A172 (cell line): ENCODE data around the gene DIPK1B. TPM values are rescaled to one million over a fixed set of nuclear protein-coding genes. Genes with fewer than 3 reads are reported as not detected.

Source experiments
- DNase-seq: peaks from one replicate; pipeline ENCODE4 v3.0.0-alpha.2; 2015; ENCODE audit warnings: low spot score
- total RNA-seq: library from RNA; depleted of rRNA; stranded (reverse); fragments of >200 nt; shearing (Covaris generic); gene quantifications from 2 replicates; pipeline ENCODE4 v1.2.3, GENCODE V29; 2014

The DIPK1B gene
- total RNA-seq, 1 experiment from 2014 or later, result 16.7 TPM

DNA sequence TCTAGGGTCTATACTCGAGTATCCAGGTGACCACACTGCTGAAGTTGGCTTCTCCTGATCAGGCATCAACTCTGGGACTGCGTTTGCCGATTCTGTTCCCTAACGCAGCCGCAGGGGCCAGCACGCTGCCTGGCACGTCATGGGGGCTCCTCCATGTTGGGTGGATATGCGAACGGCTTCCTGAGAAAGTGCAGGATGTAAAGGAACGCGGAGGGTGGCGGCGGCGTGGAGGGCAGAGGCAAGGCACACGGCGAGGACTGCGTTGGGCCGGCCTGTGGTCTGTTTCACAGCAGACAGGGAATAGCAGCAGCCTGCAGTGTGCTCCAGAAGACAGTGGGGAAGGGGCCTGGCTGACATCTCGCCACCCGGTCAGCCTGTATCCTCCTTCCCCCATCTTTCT, 26.6 kb downstream of the DIPK1B start:
- DNase-seq, result no peak

DNA sequence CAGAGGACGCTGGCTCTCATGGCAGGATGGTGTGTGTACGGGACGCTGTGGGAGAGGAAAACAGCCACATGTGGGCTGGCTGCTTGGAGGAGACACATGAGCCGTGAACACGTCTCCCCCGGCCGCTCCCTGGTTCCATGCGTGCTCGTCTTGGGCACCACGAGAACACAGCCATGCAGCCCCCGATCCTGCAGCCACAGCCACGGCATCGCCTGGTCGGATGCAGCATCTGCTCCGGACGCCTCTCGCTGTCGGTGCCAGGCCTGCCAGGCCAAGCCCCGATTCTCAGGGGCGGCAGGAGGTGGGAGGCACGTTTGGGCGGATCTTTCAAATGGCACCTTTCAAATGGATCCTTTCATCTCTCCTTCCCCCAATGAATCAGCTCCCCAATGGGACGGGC, 27.1 kb downstream of the DIPK1B start:
- no peak for DNase-seq

DNA sequence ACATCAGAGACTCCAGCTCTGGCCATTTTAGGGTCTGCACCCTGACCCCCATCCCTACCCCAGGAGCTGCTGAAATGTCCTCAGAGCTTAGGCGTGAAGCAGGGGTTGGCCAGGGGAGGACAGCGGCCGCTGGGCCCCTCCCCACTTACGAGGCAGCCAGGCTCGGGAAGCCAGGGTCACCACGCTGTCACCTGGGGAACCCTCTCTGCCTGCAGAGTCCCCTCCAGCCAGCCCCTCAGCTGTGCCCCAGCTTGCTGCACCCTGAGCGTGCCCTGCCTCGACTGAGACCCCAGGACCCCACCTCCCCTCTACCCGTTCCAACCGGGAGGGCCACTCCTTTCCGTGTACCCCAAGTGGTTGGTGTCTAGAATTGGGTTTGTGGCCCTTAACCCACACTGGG, 27.7 kb downstream of the DIPK1B start:
- DNase-seq, result no peak

DNA sequence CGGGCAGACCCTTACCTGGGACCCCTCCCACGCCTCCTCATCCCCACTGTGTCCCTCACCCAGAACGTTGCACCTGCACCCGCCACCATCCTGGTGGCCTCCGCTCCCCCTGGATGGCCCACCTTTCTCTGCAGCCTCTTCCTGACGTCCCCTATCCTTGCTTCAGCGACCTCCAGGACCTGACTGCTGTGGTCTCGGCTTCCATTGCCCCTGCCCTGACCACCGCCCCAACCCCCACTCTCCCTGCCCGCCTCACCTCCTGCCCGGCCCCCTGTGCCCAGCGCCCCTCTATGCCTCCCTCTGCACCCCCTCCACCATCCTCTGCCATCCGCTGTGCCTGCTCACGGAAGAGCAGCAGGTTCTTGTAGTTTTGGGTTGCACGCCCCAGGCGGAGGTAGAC, 28.1 kb downstream of the DIPK1B start:
- DNase-seq, result no peak

DNA sequence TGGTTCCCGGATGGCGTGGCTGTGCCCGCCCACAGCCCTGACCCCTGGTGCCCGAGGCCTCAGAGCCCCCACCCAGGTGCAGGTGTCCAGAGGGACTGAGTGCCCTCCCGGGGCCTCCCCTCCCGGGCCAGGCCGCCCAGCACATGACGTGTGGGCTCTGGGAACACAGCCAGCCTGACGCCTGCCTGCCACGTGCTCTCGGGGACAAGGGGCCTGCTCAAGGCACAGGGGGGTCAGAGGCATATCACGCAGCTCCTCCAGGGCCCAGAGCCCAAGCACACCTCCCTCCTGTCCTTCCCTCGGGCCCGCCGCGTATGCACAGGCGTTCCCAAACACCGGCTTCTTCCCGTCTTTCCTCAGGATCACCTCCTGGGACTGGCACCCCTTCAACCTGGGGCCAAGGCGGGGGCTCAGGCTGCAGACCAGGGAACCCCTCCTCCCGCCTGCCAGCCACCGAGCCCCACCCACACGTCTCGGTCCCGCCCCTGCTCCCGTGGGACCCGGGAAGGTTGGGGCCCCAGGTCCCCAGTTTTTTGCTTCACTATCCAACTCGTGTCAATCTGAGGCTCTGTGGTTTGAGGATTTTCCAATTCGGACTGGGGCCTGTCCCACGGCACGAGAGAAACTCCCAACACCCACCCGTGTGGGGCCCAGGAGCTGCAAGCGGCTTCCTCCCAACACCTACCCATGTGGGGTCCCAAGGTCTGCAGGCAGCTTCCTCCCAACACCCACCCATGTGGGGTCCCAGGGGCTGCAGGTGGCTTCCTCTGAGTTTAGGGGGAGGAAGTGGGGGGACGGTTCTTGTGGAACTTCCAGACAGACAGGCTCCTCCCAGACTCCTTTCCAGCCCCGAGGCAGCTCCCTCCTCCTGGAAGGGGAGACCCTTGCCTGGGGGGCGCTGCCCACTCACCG, 28.9 kb downstream of the DIPK1B start:
- DNase-seq, result no peak

DNA sequence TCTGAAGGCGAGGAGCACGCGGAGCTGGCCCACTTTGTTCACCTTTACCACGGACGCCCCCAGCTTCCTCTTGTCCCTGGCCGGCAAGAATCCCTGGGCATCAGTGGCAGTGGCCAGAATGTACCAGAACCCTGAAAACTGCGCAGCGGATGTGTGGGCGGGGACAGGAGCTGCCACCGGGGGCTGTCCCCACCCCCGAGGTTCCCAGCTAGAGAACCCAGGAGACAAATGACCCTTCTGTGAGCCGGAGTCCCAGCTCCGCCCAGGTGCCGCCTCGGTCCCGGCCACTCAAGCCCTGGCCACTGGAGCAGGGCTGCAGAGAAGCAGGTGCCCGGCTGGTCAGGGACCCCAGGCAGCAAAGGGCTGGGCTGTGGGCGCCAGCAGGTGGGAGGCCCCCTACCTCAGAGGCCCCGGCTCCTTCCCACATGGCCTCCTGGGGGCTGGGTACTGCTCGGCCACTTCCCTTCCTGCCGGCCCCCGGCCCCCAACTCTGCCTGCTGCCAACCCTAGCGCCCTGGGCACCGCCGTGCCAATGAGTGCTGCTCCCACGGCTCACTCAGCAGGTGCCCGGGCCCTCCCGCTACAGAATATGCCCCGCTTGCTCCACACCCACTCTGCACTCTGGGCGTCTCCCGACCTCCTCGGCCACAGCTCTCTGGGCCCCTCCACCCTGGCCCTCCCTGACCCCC, 29.7 kb downstream of the DIPK1B start:
- no peak for DNase-seq

GRCh38 chr9:136742591-136743391, 30.4 kb downstream of the DIPK1B start, which contains the start of gene LCN10:
Gene LCN10 (minus strand): TSS chr9:136742940. CDS start chr9:136742903, 37 bp downstream.
- no peak for DNase-seq

DNA sequence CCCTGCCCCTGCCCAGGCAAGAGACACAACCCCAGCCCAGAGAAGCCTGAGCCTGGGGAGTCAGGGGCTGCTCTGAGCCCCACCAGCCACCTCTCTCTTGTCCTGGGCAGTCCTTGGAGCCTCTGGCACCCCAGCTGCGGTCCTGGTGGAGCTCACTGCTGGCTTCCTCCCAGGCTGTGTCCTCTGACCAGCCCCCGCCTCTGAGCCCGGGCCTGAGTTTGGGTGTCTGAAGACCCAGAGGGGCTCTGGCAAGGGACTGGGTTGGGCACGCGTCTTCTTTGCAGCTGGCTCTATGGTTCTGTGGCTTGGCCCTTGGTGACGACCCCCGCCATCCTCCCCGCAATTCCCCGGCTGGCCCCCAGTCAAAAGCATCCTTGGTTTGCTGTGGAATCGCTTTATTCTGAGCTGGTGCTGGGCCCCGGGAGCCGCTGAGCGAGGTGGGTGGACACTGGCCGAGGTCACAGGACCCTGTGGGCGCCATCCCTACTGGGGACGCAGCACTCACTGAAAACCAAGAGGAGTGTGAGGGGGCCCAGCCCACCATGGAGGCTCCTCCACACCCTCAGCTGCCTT, 31.4 kb downstream of the DIPK1B start:
- DNase-seq, result no peak

- DNase-seq, result no peak
These were observed 32.4 kb downstream of the DIPK1B start for GRCh38 chr9:136744773-136745172.

- no peak for DNase-seq
These were observed 33.2 kb downstream of the DIPK1B start for GRCh38 chr9:136745389-136746154.

GRCh38 chr9:136746155-136746490, 33.8 kb downstream of the DIPK1B start:
- DNase-seq, result no peak

- no peak for DNase-seq
These were observed 34.2 kb downstream of the DIPK1B start for GRCh38 chr9:136746621-136747020.

GRCh38 chr9:136747161-136748060, 35.0 kb downstream of the DIPK1B start:
- DNase-seq, result no peak

DNA sequence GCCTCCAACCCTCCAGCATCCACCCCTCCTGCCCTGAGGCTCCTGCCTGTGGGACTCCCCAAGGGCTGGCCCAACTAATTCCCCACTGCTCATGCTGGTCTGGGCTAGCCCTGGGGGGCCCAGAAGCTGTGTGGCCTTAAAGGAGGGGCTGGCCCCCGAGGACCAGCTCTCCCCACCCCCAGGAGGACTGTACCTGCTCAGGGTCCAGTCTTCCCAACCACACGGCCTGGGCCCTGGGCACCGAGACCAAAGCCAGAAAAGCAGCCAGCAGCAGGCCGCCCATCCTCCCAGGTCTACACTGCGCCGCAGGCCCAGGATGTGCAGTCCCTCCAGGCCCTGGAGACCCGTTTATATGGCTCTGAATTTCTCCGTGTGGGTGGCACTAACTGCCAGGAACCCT, 35.8 kb downstream of the DIPK1B start, which contains the start of gene LCN6:
LCN6 (minus strand) TSS at position 325 of the 400 bp plus-strand sequence; CDS start at position 283, 42 bp downstream.
- no peak for DNase-seq

DNA sequence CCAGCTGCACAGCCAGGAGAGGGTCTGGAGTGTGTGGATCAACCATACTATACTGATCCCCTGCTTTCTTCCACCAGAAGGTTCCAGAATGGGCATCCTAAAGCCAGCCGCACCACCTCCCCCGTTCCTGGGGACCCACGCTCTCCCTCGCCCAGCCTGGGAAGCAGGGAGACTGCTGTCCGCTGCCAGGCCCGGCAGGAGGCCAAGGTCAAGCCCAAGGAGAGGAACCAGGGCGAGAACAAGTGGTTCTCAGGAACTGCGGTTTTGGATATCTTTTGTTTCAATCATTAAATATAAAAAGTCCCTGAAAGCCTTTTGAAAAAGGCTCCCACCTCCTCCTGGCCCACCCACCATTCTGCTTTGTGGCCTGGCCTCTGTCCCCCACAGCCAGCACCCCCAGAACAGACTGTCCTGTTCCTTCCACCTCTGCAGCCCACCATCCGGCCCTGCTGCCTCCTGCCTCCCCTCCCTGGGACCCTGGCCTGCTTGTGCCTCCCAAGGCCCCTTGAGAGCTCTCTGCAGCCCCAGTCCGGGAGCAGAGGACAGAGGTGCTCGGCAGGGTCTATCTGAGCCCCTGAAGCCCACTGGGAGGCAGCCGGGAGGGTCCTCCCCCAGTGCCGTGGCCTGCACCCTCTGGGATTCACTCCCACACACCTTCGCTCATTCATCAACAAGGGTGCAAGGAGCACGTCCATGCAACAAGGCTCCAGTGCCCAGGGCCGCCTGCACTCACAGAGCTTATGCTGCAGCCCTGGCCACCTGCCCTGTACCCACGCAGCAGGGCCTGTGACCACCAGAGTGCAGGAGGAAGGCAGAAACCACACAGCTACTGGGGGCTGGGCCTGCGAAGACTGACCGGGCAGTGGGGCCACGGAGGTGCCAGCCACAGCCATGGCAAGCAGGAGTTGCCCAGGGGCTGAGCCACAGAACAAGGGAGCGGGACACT, 36.6 kb downstream of the DIPK1B start:
- no peak for DNase-seq

DNA sequence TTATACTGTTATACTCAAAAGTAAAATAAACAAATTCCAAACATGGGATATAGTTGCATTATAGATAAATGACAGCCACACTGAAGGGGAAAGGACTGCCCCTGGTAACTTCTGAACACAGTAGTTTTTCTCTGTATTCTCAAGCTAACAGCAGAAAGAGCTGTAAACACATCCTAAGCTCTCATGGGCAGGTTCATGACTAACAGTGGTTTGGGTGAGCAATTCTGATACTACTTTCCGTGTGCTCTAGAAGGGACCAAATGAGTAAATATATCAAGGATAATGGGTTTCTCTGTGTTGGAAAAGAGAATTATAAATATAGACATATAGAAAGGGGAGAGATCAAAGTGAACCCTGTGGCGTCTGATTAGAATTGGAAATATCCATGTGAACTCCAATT, 38.2 kb downstream of the DIPK1B start:
- DNase-seq, result no peak

DNA sequence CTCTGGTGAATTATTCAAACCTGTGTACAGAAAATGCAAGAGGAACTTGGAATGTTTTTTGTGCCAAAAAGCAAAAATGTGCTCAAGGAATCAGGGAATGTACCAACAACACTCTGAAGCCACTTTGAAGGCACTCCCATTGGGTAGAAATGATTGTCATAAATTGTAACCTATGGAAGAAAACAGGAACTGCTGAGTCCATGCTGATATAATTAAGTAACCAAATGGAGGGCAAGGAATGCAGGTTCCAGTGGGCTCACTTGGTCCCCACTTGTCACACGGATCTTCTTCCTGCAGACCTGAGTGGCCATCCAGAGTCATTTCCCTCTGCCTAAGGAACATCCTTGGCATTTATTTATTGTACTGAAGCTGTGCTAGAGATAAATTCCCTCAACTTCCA, 38.9 kb downstream of the DIPK1B start:
- DNase-seq, result no peak

- no peak for DNase-seq
These were observed 39.4 kb downstream of the DIPK1B start for GRCh38 chr9:136751814-136752213.
